Sigmoid colon (tissue), 4 donors: ENCODE measurements around the gene ARMH3.

Experiments
- CTCF ChIP-seq, 4 experiments: fragments of 450-650 bp in 3 of 4; fragments of 200-600 bp in 1 of 4; IDR thresholded peaks; one replicate each; pipeline ENCODE4 v1.5.1; 2016 to 2019; ENCODE audit warnings: antibody characterized with exemption in 4 of 4, mild to moderate bottlenecking in 3 of 4, moderate library complexity in 2 of 4
- EP300 ChIP-seq, 4 donors: sonication (generic); formaldehyde crosslinking; IDR thresholded peaks; one replicate each; pipeline ENCODE4 v1.6.1; 2017; ENCODE audit warnings: antibody characterized with exemption in 4 of 4
- POLR2A ChIP-seq, 2 donors: fragments of 450-650 bp; IDR thresholded peaks; one replicate each; pipeline ENCODE4 v1.6.1; 2016; ENCODE audit warnings: antibody characterized with exemption in 2 of 2, mild to moderate bottlenecking in 2 of 2, moderate library complexity in 2 of 2
- POLR2AphosphoS5 ChIP-seq, 4 donors: sonication (generic); formaldehyde crosslinking; IDR thresholded peaks; one replicate each; pipeline ENCODE4 v1.6.1; 2017; ENCODE audit warnings: antibody characterized with exemption in 4 of 4

GRCh38 chr10:101935431-101935830, 120.5 kb downstream of the ARMH3 start:
- no peak for TF ChIP-seq CTCF (IDR thresholded peaks at IDR 0.05)
- no peak for TF ChIP-seq POLR2A (IDR thresholded peaks at IDR 0.05)
- TF ChIP-seq POLR2AphosphoS5 (IDR thresholded peaks at IDR 0.05) = no peak
- TF ChIP-seq EP300 (IDR thresholded peaks at IDR 0.05) = no peak
